NCI-H128 (cell line): ENCODE results near the gene ADGRB3.
"Not testable (repeated sequence)": the region's sequence is repeated elsewhere in the genome, so short reads cannot be mapped to it uniquely, and the experiment has no call there.

ENCODE experiments used
- DNase-seq: peaks from one replicate; lab custom pipeline; 2025; ENCODE audit not compliant: unreplicated experiment; lab: John Stamatoyannopoulos, UW

Gene ADGRB3

DNA sequence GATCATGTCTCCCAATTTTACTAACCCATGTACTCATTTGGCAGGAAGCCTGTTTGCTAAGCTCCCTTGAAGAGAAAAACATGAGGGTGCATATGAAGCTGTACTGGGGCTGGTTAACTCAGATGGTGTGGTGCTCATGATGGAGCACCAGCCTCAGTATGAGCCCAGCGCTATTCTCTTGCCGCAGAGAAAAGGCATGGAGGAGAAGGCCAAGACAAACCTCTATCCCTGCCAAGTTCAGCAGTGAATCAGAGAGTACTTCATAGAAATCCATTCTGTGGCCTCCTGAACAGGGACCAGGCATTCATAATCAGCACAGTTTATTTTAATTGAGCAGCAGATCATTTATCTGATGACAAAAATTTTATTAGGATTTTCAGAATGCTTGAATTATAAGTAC lies 763.6 kb downstream of the ADGRB3 start:
- no peak for DNase-seq

DNA sequence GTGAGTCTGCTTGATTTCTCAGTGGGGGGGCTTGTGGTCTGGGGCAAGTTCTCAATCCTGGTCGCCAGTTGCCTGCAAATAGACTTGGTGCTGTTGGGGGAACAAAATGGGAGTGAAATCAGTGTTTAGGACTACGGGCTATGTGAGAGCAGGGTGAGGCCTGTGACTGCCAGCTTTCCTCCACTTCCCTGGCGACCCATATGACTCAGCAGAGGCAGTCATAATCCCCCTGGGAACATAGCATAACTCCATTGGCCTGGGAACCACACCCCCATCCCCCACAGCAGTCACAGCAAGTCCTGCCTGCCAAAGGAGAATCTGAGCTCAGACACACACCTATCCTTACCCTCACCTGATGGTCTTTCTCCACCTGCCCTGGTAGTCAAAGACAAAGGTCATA lies 773.8 kb downstream of the ADGRB3 start:
- no peak for DNase-seq

DNA sequence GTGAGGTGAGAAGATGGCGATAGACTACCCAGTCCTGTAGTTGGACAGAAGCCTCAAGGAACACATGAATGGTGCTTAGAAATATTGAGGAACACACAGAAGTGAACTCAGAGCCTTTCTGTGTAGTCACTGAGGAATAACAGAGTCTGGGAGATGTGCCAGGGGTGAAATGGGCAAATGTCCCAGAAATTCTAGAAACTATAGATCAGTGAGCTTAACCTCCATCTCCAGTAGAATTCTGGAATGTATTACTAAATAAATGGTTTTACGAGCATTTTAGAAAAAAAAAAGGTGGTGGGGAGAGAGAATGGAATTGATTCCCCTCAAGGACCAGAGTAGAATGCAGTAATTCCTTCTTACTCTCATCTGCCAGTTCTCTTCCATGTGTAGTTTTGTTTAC lies 781.7 kb downstream of the ADGRB3 start:
- no peak for DNase-seq

DNA sequence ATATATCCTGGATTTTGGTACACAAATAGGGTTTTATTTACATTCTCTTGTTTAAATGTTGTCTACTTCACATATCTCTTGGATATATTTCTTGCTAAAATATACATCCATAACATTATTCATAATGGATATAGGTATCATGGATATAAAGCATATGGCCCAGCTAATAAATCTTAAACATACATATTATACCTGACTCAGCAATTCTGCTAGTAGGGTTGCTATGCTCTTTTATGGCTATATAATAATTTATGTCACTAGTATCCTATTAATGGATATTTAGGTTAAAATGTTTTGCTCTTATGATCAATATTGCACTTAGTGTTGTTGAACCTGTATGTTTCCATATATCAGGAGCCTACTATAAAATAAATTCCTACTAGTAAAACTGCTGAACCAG lies 786.2 kb downstream of the ADGRB3 start:
- no peak for DNase-seq

DNA sequence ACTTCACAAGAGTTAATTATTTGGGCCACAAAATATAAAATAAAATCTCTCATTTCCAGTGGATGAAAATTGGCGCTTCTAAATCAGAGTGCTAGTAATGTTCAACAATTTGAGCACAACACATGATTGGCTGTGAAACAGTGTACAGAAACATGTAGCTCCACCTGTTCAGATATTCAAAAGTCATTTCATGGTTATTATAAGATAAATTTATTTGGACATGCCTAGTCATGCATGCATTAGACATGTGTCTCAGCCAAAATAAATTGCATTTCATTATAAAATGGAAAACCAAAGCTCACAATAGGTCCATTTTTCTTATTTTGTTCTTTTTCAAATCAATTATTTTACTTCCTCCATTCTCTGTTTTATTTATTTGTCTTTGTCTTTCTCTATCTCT lies 786.9 kb downstream of the ADGRB3 start:
- no peak for DNase-seq

DNA sequence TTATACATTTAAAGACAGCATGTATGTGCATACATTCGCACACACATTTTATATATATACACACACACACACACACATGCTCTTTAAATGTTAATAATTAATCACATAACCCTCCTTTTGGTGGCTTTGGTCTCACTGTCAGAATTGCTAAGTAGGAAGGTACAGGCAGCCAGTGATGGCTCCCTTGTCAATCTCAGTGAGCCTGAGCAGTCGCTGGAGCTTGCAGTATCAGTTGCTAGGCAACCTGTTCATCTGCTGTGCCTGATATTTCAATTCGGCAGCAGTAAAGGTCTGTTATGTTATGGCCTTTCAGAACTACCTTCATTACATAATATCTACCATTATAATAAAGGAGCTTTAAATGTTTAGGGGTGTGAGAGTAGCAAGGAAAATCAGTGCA lies 787.4 kb downstream of the ADGRB3 start:
- DNase-seq: no peak

DNA sequence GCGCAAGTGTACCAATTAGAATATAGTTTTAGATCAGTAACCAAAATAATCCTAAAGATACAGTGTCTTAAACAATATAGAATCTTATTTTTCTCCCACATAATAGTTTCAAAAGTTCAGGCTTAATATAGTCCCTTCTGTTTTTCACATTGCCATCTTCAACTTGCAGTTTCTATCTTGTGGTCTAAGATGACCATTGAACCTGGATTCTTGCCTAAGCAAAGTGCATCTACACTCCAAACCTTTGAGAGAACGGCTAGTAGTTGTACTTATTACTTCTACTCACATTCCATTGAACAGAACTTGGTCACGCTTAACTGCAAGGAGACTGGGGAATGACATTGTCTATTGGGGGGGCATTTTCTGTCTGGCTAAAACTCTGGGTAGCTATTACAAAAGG lies 788.7 kb downstream of the ADGRB3 start:
- no peak for DNase-seq

DNA sequence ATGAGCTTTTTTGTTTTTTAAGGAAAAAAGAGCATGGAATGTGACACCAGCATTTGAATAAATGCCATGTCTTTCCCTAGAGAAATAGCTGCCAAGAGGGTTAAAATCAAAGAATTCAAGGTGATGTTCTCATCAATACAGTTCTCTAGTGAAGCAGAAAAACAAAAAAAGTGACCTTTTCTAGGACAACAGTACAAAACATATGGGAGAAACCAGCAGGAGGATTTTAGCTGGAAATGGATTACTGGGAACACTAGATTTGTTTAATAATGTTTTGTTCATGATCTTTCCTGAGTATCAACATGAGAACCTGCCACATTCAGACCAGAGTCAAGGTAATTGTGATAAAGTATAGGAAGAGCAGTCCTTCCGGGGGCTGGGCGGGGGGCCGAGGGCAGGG lies 789.5 kb downstream of the ADGRB3 start:
- no peak for DNase-seq

DNA sequence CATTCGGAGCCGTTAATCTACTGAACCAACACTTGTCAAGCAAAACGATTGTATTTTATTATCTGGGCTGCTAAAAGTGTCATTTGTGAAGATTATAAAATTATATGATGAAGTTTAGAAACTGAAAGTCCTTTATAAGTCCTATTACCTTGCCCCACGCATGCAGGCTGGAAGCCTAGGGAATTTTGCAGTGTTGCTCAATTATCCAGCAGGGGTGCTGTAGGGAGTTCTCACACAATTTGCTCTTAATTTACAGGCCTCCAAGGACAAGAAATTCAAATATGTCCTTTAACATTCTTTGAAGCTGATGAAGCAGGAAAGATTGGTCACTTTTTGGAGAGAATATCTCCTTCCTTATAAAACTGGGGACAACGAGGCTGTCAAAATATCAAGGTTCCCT lies 792.8 kb downstream of the ADGRB3 start:
- DNase-seq: no peak

DNA sequence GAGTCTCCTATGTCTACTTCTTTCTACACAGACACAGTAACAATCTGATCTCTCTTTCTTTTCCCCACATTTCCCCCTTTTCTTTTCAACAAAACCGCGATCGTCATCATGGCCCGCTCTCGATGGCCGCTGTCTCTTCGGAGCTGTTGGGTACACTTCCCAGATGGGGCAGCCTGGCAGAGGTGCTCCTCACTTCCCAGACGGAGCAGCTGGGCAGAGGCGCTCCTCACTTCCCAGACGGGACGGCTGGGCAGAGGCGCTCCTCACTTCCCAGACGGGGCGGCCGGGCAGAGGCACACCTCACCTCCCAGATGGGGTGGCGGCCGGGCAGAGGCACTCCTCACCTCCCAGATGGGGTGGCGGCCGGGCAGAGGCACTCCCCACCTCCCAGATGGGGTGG lies 797.1 kb downstream of the ADGRB3 start:
- DNase-seq: not testable (repeated sequence)

DNA sequence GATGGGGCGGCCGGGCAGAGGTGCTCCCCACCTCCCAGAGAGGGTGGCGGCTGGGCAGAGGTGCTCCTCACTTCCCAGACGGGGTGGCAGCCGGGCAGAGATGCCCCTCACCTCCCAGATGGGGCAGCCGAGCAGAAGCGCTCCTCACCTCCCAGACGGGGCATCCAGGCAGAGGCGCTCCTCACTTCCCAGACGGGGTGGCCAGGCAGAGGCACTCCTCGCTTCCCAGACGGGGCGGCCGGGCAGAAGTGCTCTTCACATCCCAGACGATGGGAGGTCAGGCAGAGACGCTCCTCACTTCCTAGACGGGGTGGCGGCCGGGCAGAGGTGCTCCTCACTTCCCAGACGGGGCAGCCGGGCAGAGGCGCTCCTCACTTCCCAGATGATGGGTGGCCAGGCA lies 798.0 kb downstream of the ADGRB3 start:
- DNase-seq: not testable (repeated sequence)

DNA sequence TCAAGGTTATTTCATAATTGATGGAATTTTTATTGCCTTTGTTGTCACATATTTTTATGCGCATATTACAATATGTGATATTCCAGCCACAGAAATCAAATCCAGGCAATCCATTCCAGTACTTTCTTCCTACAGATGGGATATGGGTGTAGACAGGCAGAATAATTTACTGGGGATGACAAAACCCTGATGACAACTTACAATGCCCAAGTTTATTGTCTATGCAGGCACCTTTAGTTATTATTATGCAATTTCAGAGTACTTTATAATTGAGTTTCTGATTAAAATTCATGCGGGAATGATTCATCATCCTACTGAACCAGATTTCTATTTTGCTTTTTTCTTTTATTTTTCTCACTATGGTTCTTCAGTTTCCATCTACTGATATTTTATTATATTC lies 803.0 kb downstream of the ADGRB3 start:
- DNase-seq: no peak
